C4-2B (cell line): Measurements from ENCODE around the gene NPEPL1.

ENCODE experiments used
- CTCF ChIP-seq: fragments of 450-650 bp; conservative IDR thresholded peaks from 2 replicates; pipeline ENCODE4 v1.5.1; 2017; ENCODE audit warnings: mild to moderate bottlenecking
- ZFX ChIP-seq: fragments of 450-650 bp; IDR thresholded peaks from 2 replicates; pipeline ENCODE4 v1.6.1; 2017

- TF ChIP-seq CTCF (no peak), ZFX (no peak)
Measured at GRCh38 chr20:58742668-58743566, 50.3 kb downstream of the NPEPL1 start.
